NCI-H446 treated with DMSO at 0.1 percent for 48 hours (cell line): ENCODE data around the gene FBXO27.
"Not testable (repeated sequence)": the region's sequence is repeated elsewhere in the genome, so short reads cannot be mapped to it uniquely, and the experiment has no call there.

Source experiments
- DNase-seq: peaks from one replicate; lab custom pipeline; 2025; lab: John Stamatoyannopoulos, UW

The FBXO27 gene, protein sequence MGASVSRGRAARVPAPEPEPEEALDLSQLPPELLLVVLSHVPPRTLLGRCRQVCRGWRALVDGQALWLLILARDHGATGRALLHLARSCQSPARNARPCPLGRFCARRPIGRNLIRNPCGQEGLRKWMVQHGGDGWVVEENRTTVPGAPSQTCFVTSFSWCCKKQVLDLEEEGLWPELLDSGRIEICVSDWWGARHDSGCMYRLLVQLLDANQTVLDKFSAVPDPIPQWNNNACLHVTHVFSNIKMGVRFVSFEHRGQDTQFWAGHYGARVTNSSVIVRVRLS

DNA sequence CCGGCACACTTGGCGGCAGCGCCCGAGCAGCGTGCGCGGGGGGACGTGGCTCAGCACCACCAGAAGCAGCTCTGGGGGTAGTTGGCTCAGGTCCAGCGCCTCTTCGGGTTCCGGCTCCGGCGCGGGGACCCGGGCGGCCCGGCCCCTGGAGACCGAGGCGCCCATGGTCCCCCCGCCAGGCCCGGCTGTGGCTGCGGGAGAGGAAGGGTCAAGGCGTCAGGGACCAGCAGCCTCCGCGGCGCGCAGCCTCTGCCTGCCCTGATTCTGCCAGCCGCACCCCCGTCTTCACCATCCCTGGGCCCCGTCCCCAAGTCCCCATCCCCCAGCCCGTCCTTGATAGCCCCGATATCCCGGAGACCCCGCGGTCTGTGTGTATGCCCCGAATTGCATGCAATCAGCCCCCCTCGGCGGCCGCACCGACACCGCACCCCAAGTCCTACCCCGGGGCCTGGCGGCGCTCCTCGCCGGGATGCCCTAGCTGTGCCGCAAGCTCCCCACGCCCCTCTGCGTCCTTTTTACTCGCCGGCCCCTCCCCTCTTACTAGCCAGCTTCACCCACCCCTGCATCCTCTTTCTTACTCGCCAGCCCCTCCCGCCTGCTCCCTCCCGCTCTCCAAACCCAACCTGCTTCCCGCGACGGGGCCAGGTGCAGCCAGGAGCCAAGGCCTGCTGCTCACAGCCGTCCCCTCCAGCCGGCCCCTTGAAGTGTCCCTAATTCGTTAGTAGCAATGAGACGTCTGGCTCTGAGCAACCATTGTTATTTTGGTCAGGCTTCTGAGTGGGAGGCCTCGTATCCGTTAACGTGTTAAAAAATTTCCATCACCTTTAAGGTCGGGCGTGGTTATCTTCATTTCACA, at the start of gene FBXO27:
TSS of gene FBXO27 (minus strand) at position 487 of the 856 bp plus-strand sequence. CDS start at position 165, 322 bp downstream.
- no peak for DNase-seq

DNA sequence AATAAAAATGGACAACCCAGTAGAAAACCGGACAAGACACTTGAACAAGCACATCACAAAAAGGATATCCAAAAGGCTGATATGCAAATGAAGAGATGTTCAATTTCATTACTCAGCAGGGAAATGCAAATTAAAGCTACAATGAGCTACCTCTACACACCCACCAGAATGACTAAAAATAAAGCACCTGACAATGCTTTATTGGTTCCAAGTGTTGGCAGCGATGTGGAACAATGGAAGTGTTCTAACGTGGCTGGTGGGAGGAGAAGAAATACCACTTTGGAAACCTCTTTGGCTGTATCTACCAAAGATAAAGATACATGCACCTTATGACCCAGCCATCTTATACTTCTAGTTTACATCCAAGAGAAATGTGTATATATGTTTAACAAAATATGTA, 48.1 kb upstream of the FBXO27 start:
- DNase-seq = no peak

DNA sequence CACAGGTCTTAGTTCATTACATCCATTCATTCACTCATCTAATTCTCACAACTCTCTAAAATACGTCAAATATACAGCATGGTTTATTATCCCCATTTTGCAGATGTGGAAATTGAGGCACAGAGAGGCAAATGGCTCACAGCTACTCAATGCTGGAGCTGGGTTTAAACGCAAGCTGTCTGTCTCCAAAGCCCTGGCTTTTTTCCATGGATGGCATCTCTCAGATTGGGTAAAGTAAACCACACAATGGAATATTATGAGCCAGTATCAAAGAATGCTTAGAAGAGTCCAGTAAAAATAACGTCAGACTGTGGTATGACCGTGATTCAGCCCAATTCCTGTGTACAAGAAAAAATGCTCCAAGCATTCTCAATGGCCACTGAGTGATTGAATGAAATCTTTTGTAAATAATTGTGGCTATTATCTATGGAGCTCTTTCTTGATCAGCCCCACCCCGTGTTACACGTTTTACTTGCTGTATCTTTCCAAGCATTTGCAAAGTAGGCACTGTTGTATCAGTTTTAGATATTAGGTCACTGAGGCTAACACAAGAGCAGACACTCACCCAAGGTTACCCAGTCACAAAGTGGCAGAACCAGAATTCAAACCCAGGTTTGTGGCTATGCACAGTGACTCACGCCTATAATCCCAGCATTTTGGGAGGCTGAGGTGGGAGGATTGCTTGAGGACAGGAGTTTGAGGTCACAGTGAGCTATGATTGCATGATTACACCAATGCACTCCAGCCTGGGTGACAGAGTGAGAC, 46.3 kb upstream of the FBXO27 start:
- DNase-seq = no peak

DNA sequence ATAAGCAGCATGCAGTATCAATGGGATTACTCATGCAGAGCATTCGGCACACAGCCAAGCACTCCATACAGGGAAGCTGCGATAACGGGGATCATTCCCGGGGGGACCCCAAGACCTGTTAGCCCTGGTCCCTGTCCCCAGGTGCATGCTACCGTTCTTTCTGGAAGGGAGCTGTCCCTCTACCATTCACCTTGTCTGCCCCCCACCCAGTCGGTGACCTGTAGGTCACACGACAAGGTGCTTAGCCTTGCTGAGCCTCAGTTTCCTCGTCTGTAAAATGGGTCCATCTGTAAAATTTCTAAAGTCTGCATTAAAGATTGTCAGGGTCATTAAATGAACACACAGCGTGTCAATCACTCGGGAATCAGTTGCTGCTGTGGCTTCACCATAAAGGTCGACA, 45.0 kb upstream of the FBXO27 start:
- DNase-seq = no peak

DNA sequence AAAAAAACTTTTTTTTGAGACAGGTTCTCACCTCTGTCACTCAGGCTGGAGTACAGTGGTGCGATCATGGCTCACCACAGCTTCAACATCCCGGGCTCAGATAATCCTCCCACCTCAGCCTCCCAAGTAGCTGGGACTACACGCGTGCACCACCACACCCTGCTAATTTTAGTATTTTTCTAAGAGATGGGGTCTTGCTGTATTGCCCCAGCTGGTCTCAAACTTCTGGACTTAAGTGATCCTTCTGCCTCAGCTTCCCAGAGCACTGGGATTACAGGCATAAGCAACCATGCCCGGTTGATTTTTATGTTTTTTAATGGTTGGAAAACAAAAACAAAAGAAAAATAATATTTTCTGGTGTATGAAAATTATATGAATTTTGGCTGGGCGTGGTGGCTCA, 42.6 kb upstream of the FBXO27 start:
- DNase-seq = no peak

DNA sequence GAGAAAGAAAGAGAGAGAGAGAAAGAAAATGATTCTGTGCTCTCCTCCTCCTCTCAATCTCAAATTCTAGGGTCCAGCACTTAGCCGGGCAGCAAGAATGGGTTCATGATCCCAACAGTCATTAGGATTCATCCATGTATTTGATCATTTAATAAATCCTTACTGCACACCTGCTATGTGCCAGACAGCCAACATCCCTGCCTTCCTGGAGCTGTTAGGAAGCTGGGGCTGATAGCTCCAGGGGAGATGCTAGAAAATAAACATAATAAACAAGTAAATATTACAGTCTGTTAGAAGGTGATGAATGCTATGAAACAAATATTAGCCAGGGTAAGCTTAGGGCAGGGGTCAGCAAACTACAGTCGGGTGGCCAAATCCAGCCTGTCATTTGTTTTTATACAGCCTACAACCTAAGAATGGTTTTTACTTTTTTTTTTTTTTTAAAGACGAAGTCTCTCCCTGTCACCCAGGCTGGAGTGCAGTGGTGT, 41.9 kb upstream of the FBXO27 start:
- DNase-seq = no peak

DNA sequence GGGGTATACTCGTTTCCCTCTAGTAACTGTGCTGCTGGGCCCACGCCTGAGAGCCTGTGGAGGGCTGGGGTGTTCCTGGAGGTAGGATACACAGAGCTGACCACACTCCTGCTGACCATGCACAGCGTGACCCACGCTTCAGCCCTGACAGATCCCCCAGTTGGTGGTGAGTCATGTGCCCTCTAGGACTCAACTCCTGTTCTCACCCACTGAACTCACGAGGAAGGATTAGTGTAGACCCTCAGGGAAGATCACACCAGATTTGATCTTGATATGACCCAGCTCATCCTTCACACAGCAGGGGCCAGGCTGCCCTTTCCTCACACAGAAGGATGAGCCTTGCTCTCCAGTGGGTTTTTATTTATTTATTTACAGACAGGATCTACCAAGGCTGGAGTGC, 38.5 kb upstream of the FBXO27 start:
- DNase-seq = no peak

DNA sequence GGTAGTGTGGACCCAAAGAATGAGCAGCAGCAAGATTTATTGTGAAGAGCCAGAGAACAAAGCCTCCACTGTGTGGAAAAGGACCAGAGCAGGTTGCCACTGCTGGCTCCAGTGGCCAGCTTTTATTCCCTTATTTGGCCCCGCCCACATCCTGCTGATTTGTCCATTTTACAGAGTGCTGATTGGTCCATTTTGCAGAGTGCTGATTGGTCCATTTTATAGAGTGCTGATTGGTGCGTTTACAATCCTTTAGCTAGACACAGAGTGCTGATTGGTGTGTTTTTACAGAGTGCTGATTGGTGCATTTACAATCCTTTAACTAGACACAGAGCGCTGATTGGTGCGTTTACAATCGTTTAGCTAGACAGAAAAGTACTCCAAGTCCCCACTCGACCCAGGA, 35.9 kb upstream of the FBXO27 start:
- DNase-seq = not testable (repeated sequence)

DNA sequence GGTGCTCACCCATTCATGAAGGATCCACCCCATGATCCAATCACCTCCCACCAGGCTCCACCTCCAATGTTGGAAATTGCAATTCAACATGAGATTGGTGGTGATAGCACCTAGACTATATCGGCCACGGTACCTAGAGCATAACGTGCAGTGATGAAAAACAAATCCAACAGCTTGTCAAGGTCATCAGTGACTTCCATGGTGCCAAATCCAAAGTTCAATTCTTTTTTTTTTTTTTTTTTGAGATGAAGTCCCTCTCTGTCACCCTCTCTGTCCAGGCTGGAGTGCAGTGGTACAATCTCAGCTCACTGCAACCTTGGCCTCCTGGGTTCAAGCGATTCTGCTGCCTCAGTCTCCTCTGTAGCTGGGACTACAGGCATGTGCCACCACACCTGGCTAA, 34.8 kb upstream of the FBXO27 start:
- DNase-seq = no peak

DNA sequence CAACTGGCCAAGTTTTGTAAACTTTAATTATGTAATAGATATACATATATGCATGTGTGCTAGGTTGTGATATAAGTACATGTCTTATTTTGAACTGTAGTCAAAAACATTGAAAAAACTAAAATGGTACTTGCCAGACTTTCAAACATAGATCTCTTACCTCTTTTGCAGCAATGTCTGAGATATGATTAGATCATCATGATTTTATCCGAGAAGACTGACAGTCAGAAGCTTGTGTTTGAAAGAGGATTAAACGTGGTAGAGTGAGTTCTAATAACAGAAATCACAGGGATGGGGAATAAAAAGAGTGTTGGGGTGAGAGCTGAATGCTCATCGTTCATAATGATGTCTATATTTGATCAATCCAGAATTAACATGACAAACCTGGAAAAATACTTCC, 33.6 kb upstream of the FBXO27 start:
- DNase-seq = no peak

DNA sequence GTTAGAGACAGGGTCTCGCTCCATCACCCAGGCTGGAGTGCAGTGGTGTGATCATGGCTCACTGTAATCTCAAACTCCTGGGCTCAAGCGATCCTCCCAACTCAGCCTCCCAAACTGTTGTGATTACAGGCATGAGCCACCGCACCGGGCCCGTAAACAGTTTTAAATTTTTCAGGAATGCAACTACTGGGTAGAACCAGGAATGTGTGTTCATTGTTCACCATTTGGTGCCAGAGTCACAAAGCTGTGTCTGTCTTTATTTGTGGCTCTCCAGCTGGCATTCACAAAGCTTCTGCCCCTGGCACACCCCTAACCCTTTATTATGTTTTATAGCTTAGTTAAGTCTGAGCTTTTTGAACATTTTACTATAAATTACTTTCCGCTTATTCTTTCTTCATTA, 32.1 kb upstream of the FBXO27 start:
- no peak for DNase-seq

DNA sequence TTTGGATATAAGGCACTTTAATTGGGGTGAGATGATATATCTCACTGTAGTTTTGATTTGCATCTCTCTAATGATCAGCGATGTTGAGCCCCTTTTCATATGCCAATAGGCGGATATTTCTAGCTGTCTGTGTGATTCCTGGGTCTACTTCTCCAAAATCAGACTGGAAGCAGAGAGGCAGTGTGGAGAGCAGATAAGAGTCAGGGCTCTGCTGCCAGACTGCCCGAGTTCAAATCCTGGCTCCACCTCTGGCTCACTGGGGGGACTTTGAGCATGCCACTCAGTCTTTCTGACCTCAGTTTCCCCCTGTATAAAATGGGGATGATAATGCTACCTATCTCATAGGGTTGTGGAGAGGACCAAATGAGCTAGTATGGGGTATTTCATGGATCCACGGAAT, 27.8 kb upstream of the FBXO27 start:
- no peak for DNase-seq

DNA sequence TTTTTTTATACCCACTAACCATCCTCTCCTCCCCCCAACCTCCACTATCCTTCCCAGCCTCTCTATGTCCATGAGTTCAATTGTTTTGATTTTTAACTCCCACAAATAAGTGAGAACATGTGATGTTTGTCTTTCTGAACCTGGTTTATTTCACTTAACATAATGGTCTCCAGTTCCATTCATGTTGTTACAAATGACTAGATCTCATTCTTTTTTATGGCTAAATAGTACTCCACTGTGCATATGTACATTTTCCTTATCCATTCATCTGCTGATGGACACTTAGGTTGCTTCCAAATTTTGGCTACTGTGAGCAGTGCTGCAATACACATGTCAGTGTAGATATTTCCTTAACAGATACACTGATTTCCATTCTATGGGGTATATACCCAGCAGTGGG, 27.0 kb upstream of the FBXO27 start:
- DNase-seq = no peak

DNA sequence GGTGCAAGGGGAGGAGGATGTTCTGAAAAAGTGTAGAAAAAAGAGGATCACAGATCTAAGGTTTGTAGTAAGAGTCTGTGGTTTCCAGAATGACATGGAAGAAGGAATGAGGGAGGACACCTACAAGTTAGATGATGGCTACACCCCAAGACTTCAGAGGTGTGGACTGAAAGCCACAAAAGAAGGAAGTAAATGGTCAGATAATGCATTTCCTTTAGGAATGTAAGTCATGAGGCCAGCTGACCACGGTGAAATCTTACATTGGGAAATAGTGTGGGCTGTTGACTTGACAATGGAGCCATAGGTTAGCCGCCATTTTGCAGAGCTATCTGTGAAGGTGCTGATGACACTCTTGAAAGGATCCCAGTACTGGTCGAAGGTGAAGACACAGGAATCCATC, 25.3 kb upstream of the FBXO27 start:
- DNase-seq = no peak

DNA sequence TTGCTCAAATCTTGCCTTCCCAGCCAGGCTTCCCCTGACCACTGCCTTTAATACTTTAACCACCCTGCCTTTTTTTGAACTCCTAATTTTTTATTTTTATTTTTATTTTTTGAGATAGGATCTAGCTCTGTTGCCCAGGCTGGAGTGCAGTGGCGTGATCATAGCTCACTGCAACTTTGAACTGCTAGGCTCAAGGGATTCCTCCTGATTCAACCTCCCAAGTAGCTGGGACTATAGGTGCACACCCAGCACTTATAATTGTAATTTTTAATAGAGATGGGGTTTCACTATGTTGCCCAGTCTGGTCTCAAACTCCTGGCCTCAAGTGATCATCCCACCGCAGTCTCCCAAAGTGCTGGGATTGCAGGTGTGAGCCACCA, 21.7 kb upstream of the FBXO27 start:
- no peak for DNase-seq

DNA sequence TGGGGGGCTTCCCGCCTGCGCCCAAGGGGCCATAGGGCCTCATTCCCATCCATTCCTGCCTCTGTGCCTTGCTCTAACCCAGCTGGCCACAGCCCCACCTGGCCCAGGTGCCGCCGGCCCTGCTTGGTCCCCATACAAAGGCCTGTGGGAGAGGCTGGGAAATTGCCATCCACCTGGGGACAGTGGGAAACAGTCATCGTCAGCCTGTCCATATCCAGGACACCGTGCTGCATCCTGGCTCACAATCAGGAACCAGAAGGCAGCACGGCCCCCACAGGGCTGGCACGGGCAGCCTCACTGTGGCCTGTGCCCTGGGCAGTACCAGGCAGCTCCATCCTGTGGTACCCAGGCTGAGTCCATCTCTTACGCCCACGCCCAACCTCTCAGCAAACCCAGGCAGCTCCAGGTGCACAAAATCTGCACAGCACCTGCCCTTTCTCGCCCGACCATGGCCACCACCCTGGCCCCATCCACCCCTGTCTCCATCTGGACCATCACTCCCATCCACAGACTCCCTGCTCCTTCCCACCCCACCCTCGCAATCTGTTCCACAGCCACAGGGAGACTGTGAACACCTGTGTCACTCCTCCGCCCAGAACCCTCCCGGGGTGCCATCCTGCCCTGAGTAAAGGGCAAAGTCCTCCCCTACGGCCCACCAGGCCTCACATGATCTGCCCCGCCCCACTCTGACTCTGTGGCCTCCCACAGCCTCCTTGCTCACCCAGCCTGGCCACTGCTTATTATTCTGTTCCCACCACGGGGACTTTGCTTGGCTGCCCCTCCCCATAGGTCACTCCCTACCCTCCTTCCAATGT, 21.1 kb upstream of the FBXO27 start:
- DNase-seq = no peak

DNA sequence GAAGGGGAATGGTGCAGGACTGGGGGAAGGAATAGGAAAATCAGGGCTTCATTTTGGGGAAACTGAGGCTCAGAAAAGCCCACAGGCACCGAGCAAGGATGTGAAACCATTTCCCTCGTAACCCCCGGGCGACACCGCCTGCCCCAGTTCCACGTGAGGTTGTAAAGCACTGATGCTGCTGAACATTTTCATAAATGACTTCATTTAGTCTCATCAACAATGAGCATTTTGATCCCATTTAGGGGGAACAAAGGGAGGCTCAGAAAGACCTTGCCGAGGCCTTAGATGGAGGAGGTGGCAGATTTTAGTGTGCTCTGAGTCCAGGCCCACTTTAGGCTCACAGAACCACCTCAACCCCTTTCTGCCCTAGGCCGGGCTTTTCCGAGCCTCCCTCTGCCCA, 20.5 kb upstream of the FBXO27 start:
- DNase-seq = no peak

DNA sequence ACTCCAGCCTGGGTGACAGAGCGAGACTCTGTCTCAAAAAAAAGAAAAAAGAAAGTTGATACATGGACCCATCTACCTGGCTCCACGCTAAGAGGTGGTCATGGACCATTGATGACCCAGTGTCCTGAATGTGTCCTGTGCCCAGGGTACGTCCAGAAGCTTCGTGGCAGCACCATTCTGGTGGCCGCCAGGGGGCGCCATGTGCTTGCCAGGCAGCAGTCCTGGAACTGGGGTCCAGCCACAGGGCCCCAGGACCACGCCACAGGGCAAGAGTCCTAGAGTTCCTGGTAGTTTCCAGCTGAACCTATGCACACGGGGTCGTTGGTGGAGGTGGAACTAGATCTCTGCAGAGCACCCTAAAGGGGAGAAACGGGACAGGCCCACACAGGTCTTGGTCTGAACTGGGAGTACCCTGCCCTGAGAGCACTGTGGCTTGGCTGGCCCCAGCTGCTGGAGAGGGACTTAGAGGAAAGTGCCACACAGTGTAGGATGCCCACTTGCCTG, 19.9 kb upstream of the FBXO27 start:
- DNase-seq = no peak

DNA sequence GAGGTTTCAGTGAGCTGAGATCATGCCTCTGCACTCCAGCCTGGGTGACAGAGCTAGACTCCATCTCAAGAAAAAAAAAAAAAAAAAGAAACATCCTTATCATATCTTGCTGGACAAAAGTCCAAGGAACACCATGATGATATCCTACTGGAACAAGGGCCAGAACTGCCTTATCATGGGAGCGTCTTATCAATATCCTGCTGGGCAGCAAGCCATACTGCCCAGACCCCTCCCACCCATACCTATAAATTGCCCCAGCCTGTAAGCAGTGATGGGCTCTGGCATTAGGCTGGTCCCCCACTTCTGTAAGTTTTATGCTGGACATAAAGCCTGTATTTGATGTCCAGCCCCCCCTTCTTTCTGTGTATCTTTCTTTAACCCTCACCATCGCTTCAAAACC, 14.7 kb upstream of the FBXO27 start:
- DNase-seq = no peak

DNA sequence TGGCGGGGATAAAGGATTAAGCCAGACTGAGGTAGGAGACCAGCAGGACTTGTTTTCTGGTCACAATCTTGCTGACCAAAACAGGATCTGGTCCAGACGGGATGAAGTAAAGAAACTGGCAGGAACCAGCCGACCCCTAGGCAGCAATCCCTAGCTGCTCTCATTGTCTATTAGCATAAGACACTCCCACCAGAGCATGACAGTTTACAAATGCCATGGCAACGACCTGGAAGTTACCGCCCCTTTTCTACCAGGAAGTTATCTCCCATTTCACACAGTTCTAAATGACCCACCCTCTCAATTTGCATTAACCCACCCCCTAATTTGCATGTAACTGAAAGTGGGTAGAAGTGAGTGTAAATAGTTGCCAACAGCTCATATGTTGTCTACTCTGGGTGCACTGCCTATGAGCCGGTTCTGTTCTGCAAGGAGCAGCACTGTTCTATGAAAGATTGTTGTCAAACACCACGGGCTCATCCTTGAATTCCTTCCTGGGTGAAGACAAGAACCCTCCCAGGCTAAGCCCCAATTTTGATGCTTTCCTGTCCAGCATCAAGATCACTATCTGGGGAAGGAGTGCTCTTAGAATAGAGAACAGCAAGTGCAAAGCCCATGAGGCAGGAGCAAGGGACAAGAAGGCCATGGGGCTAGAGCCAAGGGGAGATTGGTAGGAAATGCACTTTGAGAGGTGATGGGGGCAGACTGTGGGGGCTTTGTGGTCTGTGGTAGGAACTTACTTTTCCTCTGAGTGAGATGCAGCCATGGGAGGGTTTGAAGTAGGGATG, 13.9 kb upstream of the FBXO27 start:
- DNase-seq = no peak

DNA sequence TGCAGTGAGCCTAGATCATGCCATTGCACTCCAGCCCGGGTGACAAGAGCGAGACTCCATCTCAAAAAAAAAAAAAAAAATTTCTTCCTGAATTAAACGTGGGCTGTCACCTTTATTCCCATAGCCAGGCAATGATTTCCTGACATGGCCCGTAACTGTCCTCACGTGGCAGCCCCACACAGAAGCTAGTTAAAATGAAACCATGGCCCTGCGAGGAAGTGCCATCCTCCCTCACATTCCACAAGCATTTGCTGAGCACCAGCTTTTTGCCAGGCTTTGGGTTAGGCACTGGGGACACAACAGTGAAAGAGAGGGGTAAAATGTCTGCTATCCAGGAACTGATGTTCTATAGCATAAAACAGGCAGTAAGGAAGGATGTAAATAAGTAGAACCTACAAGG, 13.2 kb upstream of the FBXO27 start:
- DNase-seq = no peak
